RKO (cell line): Measurements from ENCODE around the gene VPS9D1.
A peak's percentile ranks its signal among the peaks of the same experiment; 100 is the strongest.

ENCODE experiments used
- DNase-seq: peaks from one replicate; pipeline ENCODE4 v3.0.0-alpha.2; 2016; ENCODE audit warnings: low spot score

VPS9D1 gene, protein sequence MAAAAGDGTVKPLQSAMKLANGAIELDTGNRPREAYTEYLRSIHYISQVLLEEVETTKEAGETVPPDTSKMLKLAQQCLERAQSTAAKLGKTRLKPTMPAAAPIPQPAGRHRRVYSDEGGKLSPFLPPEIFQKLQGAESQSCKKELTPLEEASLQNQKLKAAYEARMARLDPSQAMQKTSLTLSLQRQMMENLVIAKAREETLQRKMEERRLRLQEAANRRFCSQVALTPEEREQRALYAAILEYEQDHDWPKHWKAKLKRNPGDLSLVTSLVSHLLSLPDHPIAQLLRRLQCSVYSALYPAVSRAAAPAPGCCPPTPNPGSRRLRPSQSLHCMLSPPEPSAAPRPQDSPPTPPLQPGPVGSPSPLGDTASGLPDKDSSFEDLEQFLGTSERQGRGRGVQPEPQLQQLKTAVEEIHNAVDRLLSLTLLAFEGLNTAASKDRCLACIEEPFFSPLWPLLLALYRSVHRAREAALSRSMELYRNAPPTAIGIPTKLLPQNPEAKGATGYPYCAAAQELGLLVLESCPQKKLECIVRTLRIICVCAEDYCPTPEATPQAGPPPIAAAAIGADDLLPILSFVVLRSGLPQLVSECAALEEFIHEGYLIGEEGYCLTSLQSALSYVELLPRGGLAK

DNA sequence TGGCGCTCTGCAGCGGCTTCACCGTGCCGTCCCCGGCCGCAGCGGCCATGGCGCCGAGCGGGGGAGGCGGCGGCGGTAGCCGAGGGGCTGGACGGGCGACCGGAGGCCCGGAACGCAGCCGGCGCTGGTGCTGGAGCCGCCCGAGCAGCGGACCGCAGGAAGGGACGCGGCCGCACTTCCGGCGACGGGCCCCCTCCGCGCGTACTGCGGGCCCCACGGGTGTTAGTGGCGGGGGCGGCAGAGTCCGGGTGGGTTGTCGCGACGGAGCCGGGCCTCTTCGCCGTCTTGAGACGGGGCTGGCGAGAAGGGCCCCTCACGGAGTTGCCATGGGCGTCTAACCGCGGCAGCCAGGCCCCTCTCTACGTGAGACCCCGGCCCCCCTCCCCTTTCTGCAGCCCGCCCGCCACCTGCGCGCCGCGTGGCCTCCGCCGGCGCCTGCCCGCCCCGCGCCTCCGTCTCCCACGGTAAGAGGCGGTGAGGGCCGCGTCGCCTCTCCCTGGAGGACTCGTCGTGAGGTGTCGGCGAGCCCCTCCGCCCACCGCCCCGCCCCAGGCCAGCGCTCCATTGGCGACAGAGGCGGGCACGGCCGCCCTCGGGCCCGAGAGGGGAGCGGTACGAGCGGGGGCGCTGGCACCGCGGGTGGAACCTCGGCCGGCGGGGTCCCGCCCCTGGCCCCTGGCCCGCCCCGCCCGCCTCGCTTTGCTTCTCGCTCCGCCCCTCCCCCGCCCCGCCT, at the start of gene VPS9D1, which contains the start of gene ZNF276:
TSS of gene VPS9D1 (minus strand) at position 86 of the 733 bp plus-strand sequence. CDS start at position 49, 37 bp downstream.
TSS of gene ZNF276 (plus strand) at position 725 of the 733 bp plus-strand sequence. CDS start 104 bp downstream, outside the sequence.
- DNase-seq = peak; percentile 80

DNA sequence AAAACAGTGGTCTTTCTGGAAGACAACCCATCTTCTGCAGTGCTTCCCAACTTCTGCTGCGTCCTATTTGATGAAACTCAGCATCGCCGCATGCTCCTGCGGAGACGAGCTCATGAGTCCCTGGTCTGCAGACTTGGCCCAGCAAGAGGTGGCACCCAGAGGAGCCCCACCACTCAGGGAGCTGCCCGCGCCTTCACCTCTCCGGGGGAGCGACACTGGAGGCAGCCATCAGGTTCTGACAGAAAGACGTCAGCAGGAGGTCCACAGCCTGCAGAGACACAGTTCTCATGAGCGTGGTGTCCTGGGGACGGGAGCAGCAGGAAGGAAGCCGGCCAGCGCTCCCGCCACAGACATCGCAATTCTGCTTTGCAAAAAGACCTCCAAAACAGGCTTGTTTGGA, 49.7 kb upstream of the VPS9D1 start:
- DNase-seq = no peak

DNA sequence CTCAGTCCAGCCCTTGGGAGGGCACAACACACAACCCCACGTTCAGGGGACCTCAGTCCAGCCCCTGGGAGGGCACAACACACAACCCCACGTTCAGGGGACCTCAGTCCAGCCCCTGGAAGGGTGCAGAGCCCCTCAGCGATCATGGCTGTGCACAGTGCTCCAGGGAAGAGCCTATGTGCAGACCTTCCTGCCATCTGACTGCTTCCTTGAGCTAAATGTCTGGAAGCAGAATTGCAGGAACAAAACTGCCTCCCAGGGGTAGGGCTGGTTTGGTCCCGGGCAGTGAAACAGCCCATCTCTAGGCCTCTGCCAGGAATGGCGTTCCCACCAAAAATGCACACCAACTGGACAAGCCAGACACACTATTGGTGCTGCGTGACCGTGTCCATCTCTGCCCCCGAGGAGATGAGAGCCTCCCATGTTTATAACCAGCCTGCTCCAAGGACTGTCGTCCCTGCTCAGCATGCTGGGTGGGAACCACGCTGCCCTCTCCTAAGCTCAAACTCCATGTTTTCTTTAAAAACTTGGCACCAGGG, 44.7 kb upstream of the VPS9D1 start:
- DNase-seq = no peak

GRCh38 chr16:89764711-89765201, 44.1 kb upstream of the VPS9D1 start:
- DNase-seq = no peak

DNA sequence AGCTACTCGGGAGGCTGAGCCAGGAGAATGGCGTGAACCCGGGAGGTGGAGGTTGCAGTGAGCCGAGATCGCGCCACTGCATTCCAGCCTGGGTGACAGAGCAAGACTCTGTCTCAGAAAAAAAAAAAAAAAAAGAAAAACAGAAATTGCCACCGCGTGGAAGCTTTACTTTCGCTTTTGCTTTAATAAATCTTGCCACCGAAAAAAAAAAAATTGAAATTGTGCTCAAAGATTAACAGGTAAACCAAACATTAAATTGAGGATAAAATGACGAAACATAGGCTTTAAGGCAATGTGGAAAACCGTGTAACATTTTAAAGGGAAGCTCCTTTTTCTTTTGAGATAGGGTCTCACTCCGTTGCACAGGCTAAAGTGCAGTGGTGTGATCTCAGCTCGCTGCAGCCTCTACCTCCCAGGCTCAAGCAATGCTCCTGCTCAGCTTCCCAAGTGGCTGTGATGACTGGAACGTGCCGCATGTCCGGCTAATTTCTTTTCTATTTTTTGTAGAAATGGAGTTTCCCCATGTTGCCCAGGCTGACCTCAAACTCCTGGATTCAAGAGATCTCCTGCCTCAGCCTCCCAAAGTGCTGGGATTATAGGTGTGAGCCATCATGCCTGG, 40.7 kb upstream of the VPS9D1 start:
- DNase-seq = no peak

- DNase-seq = no peak
Observed at GRCh38 chr16:89759746-89760340, 39.1 kb upstream of the VPS9D1 start.

DNA sequence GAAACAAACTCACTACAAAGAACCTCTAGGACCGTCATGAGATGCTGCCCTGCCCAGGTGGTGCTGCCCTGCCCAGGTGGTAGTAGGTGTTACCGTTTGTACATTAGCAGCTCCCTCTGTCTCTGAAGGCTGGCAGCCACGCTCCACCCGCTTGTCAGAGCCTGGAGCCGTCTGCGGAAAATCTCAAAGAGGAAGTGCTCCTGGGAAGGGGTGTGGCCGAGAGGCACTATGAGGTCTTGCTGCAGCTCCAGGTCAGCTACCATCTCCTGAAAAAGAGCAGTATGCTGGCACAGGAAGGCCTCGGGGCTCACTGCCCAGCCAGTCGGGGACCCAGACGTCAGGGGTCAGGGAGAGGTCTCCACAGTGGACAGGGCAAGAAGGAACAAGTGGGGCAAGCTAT, 28.9 kb upstream of the VPS9D1 start:
- DNase-seq = no peak

DNA sequence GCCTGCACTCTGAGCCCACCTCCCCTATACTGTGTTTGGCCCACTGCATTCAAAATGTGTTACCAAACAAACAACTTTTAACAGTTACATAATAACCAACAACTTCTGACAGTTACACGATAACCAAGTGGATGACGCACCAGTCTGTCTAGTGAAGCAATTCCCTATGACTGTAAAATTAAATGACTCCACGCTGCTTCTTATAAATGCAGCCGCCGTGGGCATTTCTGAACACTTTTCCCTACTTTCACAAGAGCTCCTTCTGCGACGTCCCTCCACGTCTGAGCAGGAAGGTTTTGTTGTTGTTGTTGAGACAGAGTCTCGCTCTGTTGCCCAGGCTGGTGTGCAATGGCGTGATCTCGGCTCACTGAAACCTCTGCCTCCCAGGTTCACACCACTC, 28.2 kb upstream of the VPS9D1 start:
- no peak for DNase-seq

GRCh38 chr16:89748076-89748475, 27.4 kb upstream of the VPS9D1 start:
- DNase-seq = no peak

DNA sequence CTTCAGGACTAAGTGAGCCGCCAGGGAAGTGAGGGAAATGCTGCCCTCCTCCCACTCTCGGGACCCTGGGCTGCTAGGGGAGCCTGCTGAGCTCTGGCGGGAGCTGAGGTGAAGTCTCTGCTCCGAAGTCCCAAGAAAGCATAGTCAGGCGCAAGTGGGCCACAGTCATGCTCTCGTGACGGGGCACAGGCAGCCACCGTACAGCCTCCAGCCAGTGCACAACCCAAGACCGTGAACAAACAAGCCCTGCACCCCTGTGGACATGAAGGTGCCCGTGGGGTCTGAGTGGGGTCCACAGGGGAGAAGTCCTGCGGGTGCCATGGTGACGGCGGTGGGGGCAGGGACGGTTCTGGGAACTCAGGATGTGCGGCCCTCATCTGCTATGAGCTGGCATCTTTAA, 25.3 kb upstream of the VPS9D1 start:
- DNase-seq = no peak

DNA sequence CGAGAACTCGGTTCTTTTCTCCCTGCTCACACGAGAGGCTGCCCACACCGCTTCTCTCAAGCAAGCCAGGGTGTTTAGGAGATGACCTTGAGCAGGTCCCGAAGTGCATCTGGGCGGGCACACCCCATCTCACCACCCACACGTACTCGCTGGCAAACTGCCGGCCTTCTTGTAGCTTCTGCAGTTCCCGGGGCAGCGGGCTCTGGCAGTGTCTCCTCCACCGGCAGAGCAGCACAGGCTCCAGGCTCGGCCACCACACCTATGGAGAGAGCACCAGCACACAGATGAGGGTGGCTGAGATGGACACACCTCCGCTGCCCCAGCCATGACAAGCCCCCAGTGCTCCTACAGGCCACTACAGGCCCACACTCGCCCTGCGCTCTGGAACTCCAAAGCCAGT, 24.1 kb upstream of the VPS9D1 start:
- no peak for DNase-seq

DNA sequence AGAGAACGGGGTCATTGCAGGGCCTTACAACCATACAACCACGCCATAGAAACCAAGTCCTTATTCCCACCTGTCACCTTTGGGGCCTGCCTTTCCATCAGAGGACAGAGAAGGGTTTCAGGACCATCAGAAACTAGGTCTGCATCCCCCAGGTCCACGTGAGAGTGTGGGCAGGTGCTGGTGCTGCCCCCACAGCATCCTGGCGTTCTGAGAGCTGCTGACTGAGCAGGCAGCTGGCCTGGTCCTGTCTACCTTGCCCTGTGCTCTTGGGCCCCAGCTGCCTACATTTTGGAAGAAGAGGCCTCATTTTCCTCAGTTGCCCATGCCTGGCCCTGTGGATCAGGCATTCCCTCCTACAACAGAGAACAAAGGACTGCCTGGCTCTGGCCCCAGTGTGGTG, 22.2 kb upstream of the VPS9D1 start:
- no peak for DNase-seq

DNA sequence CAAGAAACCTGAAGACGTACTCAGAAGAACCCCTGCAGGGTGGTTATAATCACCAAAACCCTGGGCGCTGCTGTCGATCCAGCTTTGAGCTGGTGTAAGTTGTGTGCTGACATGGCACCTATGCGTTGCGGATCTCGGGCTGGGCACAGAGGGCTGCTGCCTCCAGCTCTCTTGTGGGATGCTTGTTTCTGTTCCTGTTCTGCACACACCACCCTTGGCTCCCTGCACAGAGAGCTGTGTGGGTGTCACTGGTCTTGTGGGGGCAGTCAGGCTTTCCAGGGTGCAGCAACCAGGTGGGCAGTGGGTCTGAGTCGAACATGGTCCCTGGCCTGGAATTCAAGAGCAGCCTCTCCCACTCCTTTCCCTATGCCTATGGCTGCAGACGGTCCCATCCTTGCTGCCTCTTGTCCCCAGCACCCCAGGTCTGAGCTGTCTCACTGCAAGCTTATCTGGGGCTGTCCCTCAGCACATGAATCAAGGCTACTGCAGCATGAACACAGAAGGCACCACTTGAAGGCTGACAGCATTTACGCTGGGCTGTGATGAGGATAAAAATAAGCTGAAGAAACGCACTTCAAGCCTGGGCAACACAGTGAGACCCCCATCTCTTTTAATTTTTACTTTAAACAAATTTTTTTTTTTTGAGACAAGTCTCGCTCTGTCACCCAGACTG, 20.8 kb upstream of the VPS9D1 start:
- DNase-seq = no peak

- DNase-seq = no peak
Observed at GRCh38 chr16:89739383-89739782, 18.7 kb upstream of the VPS9D1 start.

DNA sequence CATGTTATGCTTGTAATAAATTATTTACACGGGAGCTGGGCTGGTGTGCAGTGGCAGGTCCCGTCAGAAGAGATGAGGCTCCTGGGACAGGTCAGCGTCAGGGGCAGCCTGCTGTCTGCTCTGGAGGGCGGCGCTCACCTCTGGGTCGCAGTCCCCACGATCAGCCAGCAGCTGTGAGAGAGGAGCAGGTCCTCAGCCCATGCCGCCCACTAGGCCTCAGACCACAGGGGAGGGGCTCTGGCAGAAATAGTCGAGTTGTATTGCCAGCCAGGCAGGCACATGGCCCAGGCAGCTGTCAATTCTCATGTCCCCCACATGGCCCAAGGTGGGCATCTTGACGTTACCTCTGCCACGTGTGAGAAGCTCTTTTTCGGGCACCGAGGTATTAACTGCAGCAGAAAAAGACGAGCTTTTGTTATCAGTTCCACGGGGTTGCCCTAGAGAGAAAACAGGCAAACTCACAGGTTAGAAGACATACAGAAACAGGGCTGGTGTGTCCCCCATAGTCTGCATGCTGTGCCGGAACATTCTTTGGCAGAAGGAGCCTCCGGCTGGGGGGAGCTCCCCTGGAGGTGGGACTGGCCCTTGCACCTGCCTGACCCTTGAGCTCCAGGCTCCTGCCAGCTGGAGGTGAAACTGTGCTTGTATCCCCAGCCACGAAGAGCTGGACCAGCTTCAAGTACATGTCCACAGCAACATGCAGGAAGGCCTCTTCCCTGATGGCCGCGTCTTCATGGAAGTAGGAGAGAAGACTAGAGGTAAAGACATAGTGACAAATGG, 18.0 kb upstream of the VPS9D1 start:
- no peak for DNase-seq

- no peak for DNase-seq
Observed at GRCh38 chr16:89738072-89738377, 17.3 kb upstream of the VPS9D1 start.

- DNase-seq = no peak
Observed at GRCh38 chr16:89737341-89738071, 16.8 kb upstream of the VPS9D1 start.

GRCh38 chr16:89736554-89736953, 15.9 kb upstream of the VPS9D1 start:
- no peak for DNase-seq

DNA sequence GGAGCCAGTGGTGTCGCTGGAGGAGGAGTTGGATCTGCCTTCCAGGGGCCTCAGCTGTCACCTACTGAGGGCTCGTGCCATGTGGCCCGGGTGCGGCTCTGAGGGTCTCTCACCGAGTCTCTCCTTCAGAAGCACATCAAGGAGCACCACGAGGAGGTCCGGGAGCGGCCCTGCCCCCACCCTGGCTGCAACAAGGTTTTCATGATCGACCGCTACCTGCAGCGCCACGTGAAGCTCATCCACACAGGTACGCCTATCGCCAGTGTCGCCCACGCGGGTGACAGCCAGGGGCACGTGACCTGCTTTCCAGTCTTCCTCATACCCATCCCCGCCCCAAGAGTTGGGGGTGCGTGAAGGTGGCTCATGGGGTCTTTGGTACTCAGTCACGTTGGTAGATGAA, 13.1 kb upstream of the VPS9D1 start:
- DNase-seq = no peak

DNA sequence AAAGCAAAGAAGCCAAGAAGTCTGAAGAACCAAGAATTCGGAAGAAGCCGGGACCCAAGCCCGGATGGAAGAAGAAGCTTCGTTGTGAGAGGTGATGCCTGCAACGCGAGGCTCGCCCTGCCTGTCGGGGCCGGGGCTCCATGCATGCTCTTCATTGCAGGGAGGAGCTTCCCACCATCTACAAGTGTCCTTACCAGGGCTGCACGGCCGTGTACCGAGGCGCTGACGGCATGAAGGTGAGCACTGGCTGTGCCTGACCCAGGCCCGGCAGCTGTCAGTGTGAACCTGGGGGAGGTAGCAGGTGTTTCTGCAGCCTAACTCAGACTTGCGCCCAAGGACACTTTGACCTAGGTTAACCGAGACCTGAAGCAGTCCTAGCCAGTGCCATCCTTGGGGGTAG, 12.6 kb upstream of the VPS9D1 start:
- DNase-seq = no peak
